ENCODE measurements around the gene VCX3A. TPM values are rescaled to one million over a fixed set of nuclear protein-coding genes. Genes with fewer than 3 reads are reported as not detected.

The VCX3A gene
- total and polyA plus RNA-seq, 8 donors = 0.30 TPM; not detected in 7

- FAIRE-seq = no peak
- no peaks in the 10 kb centered on the region for H3K4me1 ChIP-seq
- intact Hi-C loops (cut with DNase I) = no loop called here
Observed at GRCh38 chrX:6505960-6506359, 29.0 kb downstream of the VCX3A start.

GRCh38 chrX:6500719-6501118 lies 34.2 kb downstream of the VCX3A start:
- no peaks in the 10 kb centered on the region for H3K4me1 ChIP-seq
- no peaks in the 10 kb centered on the region for H3K9me3 ChIP-seq
- DNase-seq = no peak
- intact Hi-C loops (cut with DNase I) = no loop called here
- no peak for ATAC-seq
- no peak for TF ChIP-seq CTCF (IDR thresholded peaks at IDR 0.05)
- no peak overlapping the region for H3K4me3 ChIP-seq
- FAIRE-seq = no peak
- 49 to 54% methylated on average over 1 of the region's 1 CpG for WGBS, 2 donors
- no peaks in the 10 kb centered on the region for H3K27me3 ChIP-seq
- H3K27ac ChIP-seq = no peak overlapping the region
- no peaks in the 10 kb centered on the region for H3K36me3 ChIP-seq

More at GRCh38 chrX:6505960-6506359, 29.0 kb downstream of the VCX3A start:
- TF ChIP-seq CTCF (IDR thresholded peaks at IDR 0.05) = no peak
- WGBS, 2 donors = 47 to 57% methylated on average over 2 of the region's 2 CpGs
- no peaks in the 10 kb centered on the region for H3K27me3 ChIP-seq
- H3K27ac ChIP-seq = no peak overlapping the region
- H3K36me3 ChIP-seq = no peaks in the 10 kb centered on the region
- no peak for DNase-seq
- ATAC-seq = no peak
- H3K9me3 ChIP-seq = no peaks in the 10 kb centered on the region
- no peak overlapping the region for H3K4me3 ChIP-seq

GRCh38 chrX:6498324-6498723 lies 36.6 kb downstream of the VCX3A start:
- Histone ChIP-seq H3K9me3 (no peaks in the 10 kb centered on the region), H3K27ac (no peak overlapping the region), H3K4me1 (no peaks in the 10 kb centered on the region), H3K36me3 (no peaks in the 10 kb centered on the region), H3K27me3 (no peaks in the 10 kb centered on the region), H3K4me3 (no peak overlapping the region)
- ATAC-seq (no peak), DNase-seq (no peak), FAIRE-seq (no peak)
- WGBS, 2 donors = 67 to 71% methylated on average over 2 of the region's 2 CpGs
- intact Hi-C loops (cut with DNase I) = no loop called here
- TF ChIP-seq CTCF (IDR thresholded peaks at IDR 0.05) = no peak
